Neuron (in vitro differentiated cells): Measurements from ENCODE around the gene PHGDH.

ENCODE experiments used
- H2AFZ ChIP-seq: one replicate; pipeline ENCODE4 v1.6.1; 2013; ENCODE audit warnings: low read depth, mild to moderate bottlenecking, inconsistent platforms, low read length, moderate library complexity
- H3K27me3 ChIP-seq: one replicate; pipeline ENCODE4 v1.6.1; 2013; ENCODE audit warnings: low read length; ENCODE audit not compliant: insufficient read depth
- H3K36me3 ChIP-seq: one replicate; pipeline ENCODE4 v1.6.1; 2013; ENCODE audit warnings: low read length; ENCODE audit not compliant: insufficient read depth
- H3K4me1 ChIP-seq: one replicate; pipeline ENCODE4 v1.6.1; 2013; ENCODE audit warnings: low read length; ENCODE audit not compliant: insufficient read depth
- H3K4me3 ChIP-seq: 2 replicates; pipeline ENCODE4 v1.5.1; 2013; ENCODE audit warnings: mild to moderate bottlenecking, low read length, moderate library complexity
- H3K9me3 ChIP-seq: one replicate; pipeline ENCODE4 v1.6.1; 2013; ENCODE audit warnings: low read length

Gene PHGDH

GRCh38 chr1:119724611-119725218 lies 13.0 kb downstream of the PHGDH start:
- Histone ChIP-seq H3K4me3 (no peak overlapping the region), H3K4me1 (no peaks in the 10 kb centered on the region), H3K9me3 (peaks cover 2% of the 10 kb centered on the region), H3K36me3 (peaks cover 87% of the 10 kb centered on the region), H3K27me3 (no peaks in the 10 kb centered on the region), H2AFZ (no peak overlapping the region)

GRCh38 chr1:119725626-119726025 lies 13.9 kb downstream of the PHGDH start:
- H3K4me1 ChIP-seq = no peaks in the 10 kb centered on the region
- peaks cover 2% of the 10 kb centered on the region for H3K9me3 ChIP-seq
- H3K4me3 ChIP-seq = no peak overlapping the region
- H2AFZ ChIP-seq = no peak overlapping the region
- H3K27me3 ChIP-seq = no peaks in the 10 kb centered on the region
- peaks cover 88% of the 10 kb centered on the region for H3K36me3 ChIP-seq

GRCh38 chr1:119727991-119728390 lies 16.3 kb downstream of the PHGDH start:
- no peaks in the 10 kb centered on the region for H3K4me1 ChIP-seq
- H3K9me3 ChIP-seq = peaks cover 2% of the 10 kb centered on the region
- H3K4me3 ChIP-seq = no peak overlapping the region
- H3K27me3 ChIP-seq = no peaks in the 10 kb centered on the region
- peaks cover 84% of the 10 kb centered on the region for H3K36me3 ChIP-seq
- no peak overlapping the region for H2AFZ ChIP-seq

- peaks cover 78% of the 10 kb centered on the region for H3K36me3 ChIP-seq
Observed at GRCh38 chr1:119729044-119729443, 17.3 kb downstream of the PHGDH start.

GRCh38 chr1:119731060-119731459 lies 19.3 kb downstream of the PHGDH start:
- Histone ChIP-seq H3K4me1 (no peaks in the 10 kb centered on the region), H3K27me3 (no peaks in the 10 kb centered on the region), H3K4me3 (no peak overlapping the region), H3K9me3 (peaks cover 2% of the 10 kb centered on the region), H2AFZ (no peak overlapping the region), H3K36me3 (peaks cover 78% of the 10 kb centered on the region)

More at GRCh38 chr1:119729044-119729443, 17.3 kb downstream of the PHGDH start:
- no peak overlapping the region for H2AFZ ChIP-seq
- H3K4me1 ChIP-seq = no peaks in the 10 kb centered on the region
- peaks cover 2% of the 10 kb centered on the region for H3K9me3 ChIP-seq
- no peak overlapping the region for H3K4me3 ChIP-seq
- no peaks in the 10 kb centered on the region for H3K27me3 ChIP-seq

- Histone ChIP-seq H2AFZ (no peak overlapping the region), H3K9me3 (peaks cover under 1% of the 10 kb centered on the region), H3K36me3 (peaks cover 78% of the 10 kb centered on the region), H3K4me1 (no peaks in the 10 kb centered on the region), H3K27me3 (no peaks in the 10 kb centered on the region), H3K4me3 (no peak overlapping the region)
Observed at GRCh38 chr1:119731741-119732430, 20.2 kb downstream of the PHGDH start.

GRCh38 chr1:119732465-119733168 lies 20.9 kb downstream of the PHGDH start:
- Histone ChIP-seq H3K9me3 (no peaks in the 10 kb centered on the region), H3K4me3 (no peak overlapping the region), H3K4me1 (no peaks in the 10 kb centered on the region), H3K27me3 (no peaks in the 10 kb centered on the region), H2AFZ (no peak overlapping the region), H3K36me3 (peaks cover 80% of the 10 kb centered on the region)

GRCh38 chr1:119733754-119734153 lies 22.0 kb downstream of the PHGDH start:
- H3K36me3 ChIP-seq = peaks cover 72% of the 10 kb centered on the region
- H2AFZ ChIP-seq = no peak overlapping the region
- no peak overlapping the region for H3K4me3 ChIP-seq
- no peaks in the 10 kb centered on the region for H3K27me3 ChIP-seq
- H3K4me1 ChIP-seq = no peaks in the 10 kb centered on the region
- H3K9me3 ChIP-seq = no peaks in the 10 kb centered on the region

- H2AFZ ChIP-seq = no peak overlapping the region
- H3K4me3 ChIP-seq = no peak overlapping the region
- peaks cover 63% of the 10 kb centered on the region for H3K36me3 ChIP-seq
- H3K9me3 ChIP-seq = no peaks in the 10 kb centered on the region
- H3K4me1 ChIP-seq = no peaks in the 10 kb centered on the region
- no peaks in the 10 kb centered on the region for H3K27me3 ChIP-seq
Observed at GRCh38 chr1:119735217-119735616, 23.5 kb downstream of the PHGDH start.

- no peaks in the 10 kb centered on the region for H3K27me3 ChIP-seq
- no peak overlapping the region for H3K4me3 ChIP-seq
- H3K9me3 ChIP-seq = no peaks in the 10 kb centered on the region
- H3K4me1 ChIP-seq = no peaks in the 10 kb centered on the region
- H3K36me3 ChIP-seq = peaks cover 58% of the 10 kb centered on the region
- no peak overlapping the region for H2AFZ ChIP-seq
Observed at GRCh38 chr1:119736649-119737039, 24.9 kb downstream of the PHGDH start.

- Histone ChIP-seq H2AFZ (no peak overlapping the region), H3K4me3 (no peak overlapping the region), H3K36me3 (peaks cover 60% of the 10 kb centered on the region), H3K27me3 (no peaks in the 10 kb centered on the region), H3K4me1 (no peaks in the 10 kb centered on the region), H3K9me3 (no peaks in the 10 kb centered on the region)
Observed at GRCh38 chr1:119737040-119737682, 25.4 kb downstream of the PHGDH start.

- H3K4me1 ChIP-seq = no peaks in the 10 kb centered on the region
- no peaks in the 10 kb centered on the region for H3K9me3 ChIP-seq
- no peaks in the 10 kb centered on the region for H3K27me3 ChIP-seq
- peaks cover 70% of the 10 kb centered on the region for H3K36me3 ChIP-seq
- H2AFZ ChIP-seq = no peak overlapping the region
- no peak overlapping the region for H3K4me3 ChIP-seq
Observed at GRCh38 chr1:119738100-119738720, 26.5 kb downstream of the PHGDH start.

- Histone ChIP-seq H3K4me3 (no peak overlapping the region), H3K4me1 (no peaks in the 10 kb centered on the region), H2AFZ (no peak overlapping the region), H3K36me3 (peaks cover 72% of the 10 kb centered on the region), H3K9me3 (no peaks in the 10 kb centered on the region), H3K27me3 (no peaks in the 10 kb centered on the region)
Observed at GRCh38 chr1:119739150-119739549, 27.4 kb downstream of the PHGDH start.
